Adipose tissue (tissue), 3 donors: Measurements from ENCODE around the gene NWD2. TPM values are rescaled to one million over a fixed set of nuclear protein-coding genes. Genes with fewer than 3 reads are reported as not detected.

Source experiments
- H3K27ac ChIP-seq: one replicate; pipeline ENCODE4 v1.5.1; 2013; ENCODE audit warnings: low read depth, low read length
- WGBS, 3 donors: extraction: QIAGEN DNeasy Blood & Tissue Kit; methylation state at CpG; one replicate each; pipeline ENCODE4 v1.1.7; 2013; 5-methylcytosine and 5-hydroxymethylcytosine counted together
- polyA plus RNA-seq, 3 donors: library from polyadenylated mRNA; stranded (reverse); fragments of 200-250 nt; gene quantifications; one replicate each; pipeline ENCODE4 v1.2.3, GENCODE V29; 2013
- donor health status: healthy with polysubstance abuse.
- donor health status: Bipolar disorder and iron deficiency.
- donor health status: healthy.

Gene NWD2
- polyA plus RNA-seq, 3 donors: 0.51 to 9.2 (median 1.0) TPM

DNA sequence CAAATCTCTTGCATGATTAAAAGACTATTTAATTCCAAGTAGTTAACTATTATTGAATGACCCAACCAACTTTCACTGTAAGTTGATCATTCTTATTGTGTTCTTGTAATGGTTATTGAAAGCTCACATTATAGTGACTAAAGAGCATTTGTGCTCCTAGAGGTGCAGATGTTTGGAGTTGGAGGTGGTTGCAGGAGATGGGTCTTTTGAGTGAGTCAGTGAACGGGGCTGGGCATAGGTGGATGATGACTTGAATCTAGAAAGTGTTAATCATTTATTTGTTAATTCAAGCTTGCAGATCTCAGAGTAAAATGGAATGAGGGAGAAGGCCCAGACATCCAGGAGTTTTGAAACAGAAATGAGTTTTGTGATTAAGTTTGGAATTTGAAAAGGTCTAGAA lies 13.7 kb downstream of the NWD2 start:
- WGBS, 3 donors: 47 to 79% (median 58%) methylated on average over 1 of the region's 1 CpG
- no peak overlapping the region for H3K27ac ChIP-seq

DNA sequence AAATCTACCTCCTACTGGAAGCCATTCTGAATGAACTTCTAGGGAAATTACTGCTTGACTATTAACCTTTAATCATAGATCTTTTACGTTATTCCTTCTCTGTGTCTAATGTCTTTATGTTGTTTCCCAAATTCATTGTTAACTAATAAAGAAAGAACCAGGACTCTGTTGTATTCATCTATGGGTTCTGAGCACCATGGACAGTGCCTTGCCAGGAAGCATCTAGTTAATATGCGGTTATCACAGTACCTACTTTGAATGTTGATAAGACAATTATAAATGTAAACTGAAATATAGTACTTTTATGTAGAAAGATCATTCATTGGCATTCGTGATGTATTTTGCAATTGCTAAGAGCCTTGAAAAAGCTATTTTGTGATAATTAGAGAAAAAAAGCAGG lies 23.8 kb downstream of the NWD2 start:
- WGBS, 3 donors: 49 to 68% (median 61%) methylated on average over 3 of the region's 3 CpGs
- no peak overlapping the region for H3K27ac ChIP-seq

DNA sequence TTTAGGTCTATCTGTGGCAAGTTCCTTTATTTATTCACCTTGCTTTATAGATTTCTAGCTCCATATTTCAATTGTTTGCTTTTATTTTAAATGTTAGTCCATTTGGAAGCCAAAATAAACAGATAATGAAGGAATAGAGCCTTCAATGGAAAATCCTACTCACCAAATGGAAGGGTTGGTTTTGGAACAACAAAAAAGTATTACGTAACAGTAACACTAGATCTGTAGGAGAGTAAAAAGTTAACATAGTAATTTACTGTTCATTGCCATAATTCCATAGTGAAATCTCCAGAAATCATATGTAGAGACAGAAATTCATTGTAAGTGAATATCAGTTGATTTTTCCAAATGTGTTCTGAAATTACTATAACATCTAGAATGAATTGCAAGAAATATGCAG lies 34.6 kb downstream of the NWD2 start:
- WGBS, 3 donors: 53 to 95% (median 81%) methylated on average over 1 of the region's 1 CpG
- H3K27ac ChIP-seq: no peak overlapping the region

DNA sequence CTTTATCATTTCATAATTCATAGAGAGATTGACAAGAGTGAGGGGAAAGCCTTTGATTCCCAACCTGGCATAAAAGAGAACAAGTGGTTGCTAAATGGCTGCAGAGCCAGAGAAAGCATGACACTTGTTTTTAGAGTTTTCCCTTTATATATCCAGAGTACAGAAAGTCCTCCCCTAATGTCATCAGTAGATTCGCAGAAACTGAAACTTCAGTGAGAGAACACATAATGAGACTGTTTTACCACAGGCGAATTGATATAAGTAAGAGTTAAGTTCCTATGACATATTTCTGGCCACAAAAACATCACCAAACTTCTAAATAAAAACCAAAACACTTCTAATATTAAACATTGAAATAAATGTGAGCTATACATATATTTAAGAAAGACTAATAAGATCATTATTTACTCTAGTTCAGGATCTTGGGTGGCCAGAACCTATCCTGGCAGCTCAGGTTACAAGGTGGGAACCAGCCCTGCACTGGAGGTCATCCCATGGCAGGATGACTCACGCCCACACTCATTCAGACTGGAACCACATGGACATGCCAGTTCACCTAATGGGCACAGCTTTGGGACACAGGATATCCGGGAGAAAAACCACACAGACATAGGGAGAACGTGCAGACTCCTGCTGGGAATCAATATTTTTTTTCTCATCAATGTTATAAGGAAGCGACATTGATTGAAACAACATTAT lies 35.5 kb downstream of the NWD2 start:
- no peak overlapping the region for H3K27ac ChIP-seq
- 70 to 74% (median 72%) methylated on average over 6 of the region's 6 CpGs for WGBS, 3 donors

DNA sequence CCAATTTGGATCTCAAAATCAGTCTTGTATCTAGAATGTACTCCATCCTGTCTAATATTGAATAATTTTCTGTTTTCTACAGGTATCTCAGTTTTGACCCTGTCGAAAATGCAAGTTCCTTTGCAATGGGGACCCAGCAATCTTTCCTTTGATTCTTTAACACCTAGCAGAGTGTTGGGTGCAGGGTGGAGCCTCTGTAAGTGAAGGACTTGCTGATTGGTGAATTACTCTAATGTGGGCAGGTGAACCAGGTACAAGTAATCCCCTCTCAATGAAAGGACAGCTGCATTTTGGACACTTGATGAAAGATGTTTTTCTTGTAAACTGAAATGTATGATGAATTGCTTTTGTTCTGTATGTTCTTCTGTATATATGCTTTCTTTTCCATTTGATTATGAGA lies 54.9 kb downstream of the NWD2 start:
- WGBS, 3 donors: 62 to 74% (median 70%) methylated on average over 1 of the region's 1 CpG
- no peak overlapping the region for H3K27ac ChIP-seq

DNA sequence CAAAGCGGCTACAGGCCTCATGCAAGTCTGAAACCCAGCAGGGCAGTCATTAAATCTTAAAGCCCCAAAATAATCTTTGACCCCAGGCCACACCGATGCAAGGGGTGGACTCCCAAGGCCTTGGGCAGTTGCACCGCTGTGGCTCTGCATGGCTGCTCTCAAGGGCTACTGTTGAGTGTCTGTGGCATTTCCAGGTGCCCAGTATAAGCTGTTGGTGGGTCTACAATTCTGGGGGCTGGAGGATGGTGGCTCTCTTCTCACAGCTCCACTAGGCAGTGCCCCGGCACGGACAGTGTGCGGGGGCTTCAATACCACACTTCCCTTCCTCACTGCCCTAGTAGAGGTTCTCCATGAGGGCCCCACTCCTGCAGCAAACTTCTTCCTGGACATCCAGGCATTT lies 60.1 kb downstream of the NWD2 start:
- H3K27ac ChIP-seq: no peak overlapping the region
- WGBS, 3 donors: 82 to 84% (median 83%) methylated on average over 6 of the region's 6 CpGs

DNA sequence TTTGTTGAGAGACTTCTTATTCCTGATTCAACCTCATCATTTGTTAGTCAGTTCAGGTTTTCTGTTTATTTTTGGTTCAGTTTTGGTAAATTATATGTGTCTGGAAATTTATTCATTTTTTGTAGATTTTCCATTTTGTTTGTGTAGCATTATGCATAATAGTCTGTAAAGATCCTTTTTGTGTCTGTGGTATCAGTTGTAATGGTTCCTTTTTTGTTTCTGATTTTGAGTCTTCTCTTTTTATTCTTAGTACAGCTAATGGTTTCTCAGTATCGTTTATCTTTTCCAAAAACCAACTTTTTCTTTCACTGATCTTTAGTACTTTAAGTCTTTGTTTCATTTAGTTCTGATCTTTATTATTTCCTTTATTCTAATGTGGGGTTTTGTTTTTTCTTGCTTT lies 61.4 kb downstream of the NWD2 start:
- 67 to 81% (median 80%) methylated on average over 1 of the region's 1 CpG for WGBS, 3 donors
- no peak overlapping the region for H3K27ac ChIP-seq

DNA sequence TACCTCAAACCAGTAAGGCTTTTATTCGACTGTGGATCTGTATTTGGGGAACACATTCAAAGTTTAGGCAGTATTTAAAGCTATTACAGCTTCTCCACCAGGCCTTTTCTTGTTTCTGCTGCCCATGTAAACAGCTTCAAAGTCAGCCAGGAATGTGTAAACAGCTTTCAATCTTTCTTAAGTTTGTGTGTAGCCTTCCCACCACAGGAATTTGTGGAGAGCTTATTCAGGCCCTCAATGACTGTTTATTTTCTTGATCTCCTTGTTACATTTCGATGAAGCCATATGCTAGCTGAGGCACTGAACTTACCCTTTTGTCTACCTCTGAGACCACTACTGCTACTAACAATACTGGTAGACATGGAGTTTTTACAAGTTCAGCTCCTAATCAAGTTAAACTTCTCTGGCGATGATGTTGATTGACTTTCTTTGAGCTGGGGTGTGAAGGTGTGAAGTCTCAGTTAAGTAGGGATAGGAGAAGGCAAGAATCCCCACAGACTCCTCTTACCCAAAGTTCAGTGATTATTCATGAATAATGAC lies 72.6 kb downstream of the NWD2 start:
- H3K27ac ChIP-seq: no peak overlapping the region
- 25 to 37% (median 35%) methylated on average over 3 of the region's 3 CpGs for WGBS, 3 donors

DNA sequence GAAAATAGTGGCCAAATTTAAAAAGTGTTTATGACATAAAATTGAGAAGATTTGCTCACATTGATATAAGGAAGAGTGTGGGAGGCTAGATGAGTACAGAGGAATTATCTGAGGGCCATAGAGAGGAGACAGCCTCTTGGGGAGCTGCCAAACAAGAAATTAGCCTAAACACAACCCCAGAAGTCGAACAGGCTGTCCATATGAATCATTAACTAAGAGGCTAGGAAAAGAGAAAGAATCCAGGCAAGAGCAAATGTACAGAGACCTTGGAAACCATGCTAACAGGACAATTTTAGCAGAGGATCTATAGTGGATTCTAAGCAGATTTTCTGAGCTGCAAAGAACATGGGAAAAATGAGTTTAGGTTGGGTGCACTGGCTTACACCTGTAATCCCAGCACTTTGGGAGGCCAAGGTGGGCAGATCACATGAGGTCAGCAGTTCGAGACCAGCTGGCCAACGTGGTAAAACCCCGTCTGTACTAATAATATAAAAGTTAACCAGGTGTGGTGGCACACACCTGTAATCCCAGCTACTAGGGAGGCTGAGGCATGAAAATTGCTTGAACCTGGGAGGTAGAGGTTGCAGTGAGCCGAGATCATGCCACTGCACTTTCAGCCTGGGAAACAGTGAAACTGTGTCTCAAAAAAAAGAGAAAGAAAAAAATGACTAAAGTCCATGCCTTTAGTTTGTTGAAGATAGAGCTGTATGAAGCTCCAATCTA lies 76.1 kb downstream of the NWD2 start:
- no peak overlapping the region for H3K27ac ChIP-seq
- 42 to 50% (median 48%) methylated on average over 5 of the region's 5 CpGs for WGBS, 3 donors

DNA sequence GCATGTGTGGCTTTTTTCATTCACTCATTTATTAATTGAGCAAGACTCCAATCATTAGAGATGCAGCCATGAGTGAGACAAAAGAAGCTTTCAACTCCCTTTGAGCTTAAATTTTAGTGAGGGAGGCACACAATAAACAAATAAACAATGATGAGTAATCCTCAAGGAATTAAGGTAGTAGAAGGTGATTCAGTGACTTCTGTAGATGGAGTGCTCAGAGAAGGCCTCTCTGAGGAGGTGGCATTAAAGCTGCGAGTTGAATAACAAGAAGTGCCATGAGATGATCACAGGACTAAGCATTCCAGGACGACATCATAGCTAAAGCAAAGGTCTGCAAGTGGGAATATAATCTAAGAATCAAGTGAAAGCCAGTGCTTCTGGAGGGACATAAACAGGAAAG lies 77.6 kb downstream of the NWD2 start:
- H3K27ac ChIP-seq: no peak overlapping the region
- WGBS, 3 donors: 65 to 69% (median 68%) methylated on average over 2 of the region's 2 CpGs

DNA sequence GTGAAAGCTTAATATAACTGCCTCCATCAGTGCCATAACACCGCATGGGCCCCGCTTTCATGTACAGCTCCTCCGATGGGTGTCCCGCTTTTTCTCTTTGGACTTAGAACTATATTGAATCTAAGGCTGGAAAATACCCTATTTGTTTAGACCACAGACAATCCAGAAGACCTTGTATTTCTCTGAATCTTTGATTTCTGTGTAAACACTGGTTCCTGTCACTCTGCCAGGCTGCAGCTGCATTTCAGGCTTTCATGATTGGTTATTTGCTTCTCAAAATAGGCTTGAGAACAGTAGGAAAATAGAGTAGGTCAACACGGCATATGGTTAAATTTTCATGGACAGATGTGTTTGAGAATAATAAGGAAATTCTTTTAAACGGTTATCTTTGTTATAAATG lies 80.0 kb downstream of the NWD2 start:
- no peak overlapping the region for H3K27ac ChIP-seq
- 61 to 84% (median 78%) methylated on average over 6 of the region's 6 CpGs for WGBS, 3 donors

DNA sequence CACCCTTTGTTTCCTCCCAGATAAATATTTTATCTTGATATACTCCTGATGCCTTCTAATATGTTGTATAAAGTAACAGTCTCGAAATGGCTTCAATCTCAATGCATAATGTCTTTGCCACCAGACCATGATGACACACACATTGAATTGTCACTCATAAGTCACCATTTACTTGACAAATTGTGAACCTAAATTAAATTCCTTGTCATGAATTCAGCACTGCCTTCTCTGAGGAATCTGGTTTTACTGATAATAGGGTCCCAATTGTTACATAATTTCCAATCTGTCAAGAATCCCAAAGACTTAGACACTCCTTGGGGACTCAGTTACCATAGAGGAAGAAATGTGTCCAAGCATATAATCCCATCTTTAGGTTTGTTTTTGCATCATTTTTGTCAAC lies 82.3 kb downstream of the NWD2 start:
- 63 to 79% (median 63%) methylated on average over 1 of the region's 1 CpG for WGBS, 3 donors

DNA sequence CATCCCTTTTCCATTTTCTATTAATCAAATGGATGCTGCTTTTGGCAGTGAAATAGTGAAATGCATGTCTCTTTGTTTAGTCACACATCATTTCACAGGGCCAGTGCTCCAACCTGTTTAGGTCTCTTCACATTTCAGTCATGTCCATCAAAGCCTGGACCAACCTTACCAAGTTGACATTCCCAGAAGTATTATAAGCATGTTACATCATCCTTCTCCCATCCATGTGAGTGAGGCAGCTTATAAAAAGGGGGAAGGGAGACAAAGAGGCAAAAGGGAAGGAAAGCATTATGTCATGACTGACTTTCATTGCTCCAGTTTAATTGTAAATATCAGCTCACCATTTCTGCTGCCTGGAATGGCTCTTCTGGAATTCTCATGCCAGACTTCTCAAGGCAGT lies 94.4 kb downstream of the NWD2 start:
- no peak overlapping the region for H3K27ac ChIP-seq

More for the DNA sequence above, 82.3 kb downstream of the NWD2 start:
- H3K27ac ChIP-seq: no peak overlapping the region

DNA sequence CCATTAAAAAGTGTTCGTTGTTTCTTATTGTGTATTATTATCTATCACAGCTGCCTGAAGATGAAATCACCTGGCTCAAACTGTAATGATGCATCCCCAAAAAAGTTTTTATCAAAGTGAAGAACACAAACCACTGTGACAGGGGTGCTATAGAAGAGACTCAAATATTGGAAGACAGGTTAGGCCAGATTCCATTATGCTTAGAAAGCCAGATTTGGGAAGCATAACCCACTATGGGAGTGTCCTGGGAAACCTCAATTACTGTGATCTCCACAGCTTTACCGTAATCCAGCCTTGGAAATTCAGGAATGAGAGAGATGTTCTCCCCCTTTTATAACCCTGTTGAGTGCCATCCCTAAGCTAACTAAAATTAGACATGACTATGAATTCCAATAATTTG lies 114.2 kb downstream of the NWD2 start:
- 78 to 91% (median 86%) methylated on average over 2 of the region's 2 CpGs for WGBS, 3 donors

DNA sequence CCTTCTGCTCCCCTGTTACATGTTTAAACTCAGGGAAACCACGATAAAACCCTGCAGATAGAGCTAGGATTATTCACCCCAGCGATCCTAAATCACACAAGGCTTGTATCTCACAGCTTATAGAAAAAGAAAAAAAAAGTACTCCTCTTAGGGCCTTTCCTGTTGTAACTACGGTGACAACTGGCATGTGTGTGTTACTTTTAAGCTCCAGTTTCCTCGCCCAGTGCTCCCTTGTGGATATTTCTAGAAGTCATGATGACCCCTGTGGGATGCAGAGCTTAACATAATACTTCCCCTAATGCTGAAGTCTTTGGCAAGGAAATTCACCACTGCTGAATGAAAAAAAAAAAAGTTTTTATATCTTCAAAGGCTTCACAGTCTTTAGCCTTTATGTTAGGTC lies 114.7 kb downstream of the NWD2 start:
- H3K27ac ChIP-seq: no peak overlapping the region
- WGBS, 3 donors: 36 to 55% (median 45%) methylated on average over 4 of the region's 4 CpGs

More for the DNA sequence above, 114.2 kb downstream of the NWD2 start:
- no peak overlapping the region for H3K27ac ChIP-seq

DNA sequence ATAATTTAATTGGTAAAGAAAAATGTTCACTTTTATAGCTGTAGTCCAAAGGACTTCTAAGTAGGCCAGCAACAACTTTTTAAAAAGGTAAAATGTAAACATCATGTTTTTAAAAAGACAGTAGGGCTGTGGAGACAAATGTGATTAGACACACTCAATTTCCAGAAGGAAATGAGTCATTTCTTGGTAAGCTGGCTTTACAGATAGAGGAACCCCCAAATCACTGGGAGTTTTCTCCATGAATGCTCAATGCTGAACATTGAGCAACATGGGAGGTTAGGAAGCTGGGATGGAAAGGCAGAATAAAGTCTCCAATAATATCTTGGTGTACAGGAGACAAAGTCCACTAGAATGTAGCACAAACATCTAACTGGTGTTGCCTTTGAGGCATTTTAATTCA lies 121.3 kb downstream of the NWD2 start:
- H3K27ac ChIP-seq: no peak overlapping the region

DNA sequence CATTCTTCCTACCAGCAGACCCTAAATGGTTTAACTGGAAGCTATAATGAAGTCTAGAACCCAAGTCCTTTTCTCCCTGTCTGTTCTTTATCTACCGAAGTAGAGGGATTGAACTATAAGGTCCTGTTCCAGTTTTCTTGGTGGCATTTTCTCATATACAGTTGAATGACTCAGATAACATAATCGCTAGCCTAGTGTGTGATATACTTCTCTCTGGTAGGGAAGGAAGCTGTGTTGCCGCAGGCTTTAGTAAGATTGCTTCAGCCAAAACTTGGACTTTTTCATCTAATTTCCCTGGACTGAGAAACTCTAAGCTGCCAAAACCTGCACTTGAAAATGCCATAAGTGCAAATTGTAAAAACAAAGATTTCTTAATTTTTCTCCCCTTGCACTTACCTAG lies 123.4 kb downstream of the NWD2 start:
- 63 to 77% (median 72%) methylated on average over 3 of the region's 3 CpGs for WGBS, 3 donors

DNA sequence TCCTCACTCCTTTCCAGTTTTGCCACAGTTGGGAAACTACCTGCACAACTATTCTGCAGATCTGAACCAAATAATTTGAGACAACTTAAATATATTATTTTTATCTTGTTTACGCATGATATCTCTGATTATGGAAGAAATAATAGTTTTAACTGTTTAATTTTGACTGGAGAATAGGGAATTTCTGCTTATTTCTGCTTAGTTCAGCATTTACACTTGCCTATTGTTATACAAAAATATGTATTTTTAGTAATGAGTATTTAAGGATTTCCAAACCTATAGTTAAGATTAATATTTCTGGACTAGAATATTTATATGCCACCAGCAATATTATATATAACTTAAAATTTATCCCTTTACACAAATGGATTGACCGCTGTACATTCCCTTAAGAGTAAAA lies 125.5 kb downstream of the NWD2 start:
- 89 to 96% (median 94%) methylated on average over 2 of the region's 2 CpGs for WGBS, 3 donors
- no peak overlapping the region for H3K27ac ChIP-seq

More for the DNA sequence above, 123.4 kb downstream of the NWD2 start:
- H3K27ac ChIP-seq: no peak overlapping the region

DNA sequence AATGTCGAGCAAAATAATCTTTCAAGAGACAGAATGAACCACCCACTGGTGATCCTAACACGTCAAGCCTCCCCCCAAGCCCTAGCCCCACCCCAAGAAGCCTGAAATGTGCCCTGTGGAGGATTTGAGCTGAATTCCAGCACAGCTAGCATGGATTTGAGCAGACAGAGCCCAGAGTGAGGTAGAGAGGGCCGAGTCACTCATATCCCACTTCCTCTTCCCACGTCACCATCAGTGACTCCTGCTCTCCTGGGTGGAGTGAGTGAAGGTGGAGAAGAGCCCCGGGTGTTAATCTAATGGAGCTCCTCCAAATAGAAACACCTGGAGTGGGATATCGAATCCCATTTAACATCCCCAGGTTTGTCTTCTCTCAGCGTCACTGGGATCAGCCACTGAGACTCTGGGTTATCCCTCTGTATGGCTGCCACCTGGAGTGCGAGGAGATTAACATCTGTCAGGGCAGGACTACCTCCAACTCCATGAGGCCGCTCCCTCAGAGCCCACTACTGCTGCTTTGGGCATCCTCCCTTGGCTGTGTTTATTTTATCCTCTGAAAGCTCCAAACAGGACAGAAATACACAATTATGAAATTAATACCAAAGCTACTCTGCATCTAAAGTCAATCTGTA lies 136.6 kb downstream of the NWD2 start:
- WGBS, 3 donors: 58 to 66% (median 59%) methylated on average over 9 of the region's 9 CpGs
- H3K27ac ChIP-seq: no peak overlapping the region
